Naive B cell (primary cell): ENCODE measurements around the gene FBXW9. TPM values are rescaled to one million over a fixed set of nuclear protein-coding genes. Genes with fewer than 3 reads are reported as not detected.
"Not testable (repeated sequence)": the region's sequence is repeated elsewhere in the genome, so short reads cannot be mapped to it uniquely, and the experiment has no call there.

Source experiments
- ATAC-seq, 2 donors: fragments of 150-1000 bp; cut with Tn5 transposase; 2 replicates each; pipeline ENCODE4 v1.10.0; 2021; ENCODE audit warnings: low read depth in 2 of 2, mild to moderate bottlenecking in 2 of 2, moderate library complexity in 2 of 2
- DNase-seq: peaks from one replicate; pipeline ENCODE4 v3.0.0; 2022
- H3K27ac Mint-ChIP-seq, 6 donors: one replicate each; pipeline ENCODE4 v1.8.0; 2020 to 2022; ENCODE audit warnings: mild to moderate bottlenecking in 6 of 6, mixed read lengths in 6 of 6, moderate library complexity in 5 of 6, inconsistent platforms in 2 of 6
- H3K27me3 Mint-ChIP-seq, 3 donors: one replicate each; pipeline ENCODE4 v1.8.0; 2021 to 2022; ENCODE audit warnings: mixed read lengths in 3 of 3, mild to moderate bottlenecking in 1 of 3
- H3K36me3 Mint-ChIP-seq, 2 donors: one replicate each; pipeline ENCODE4 v1.8.0; 2020 to 2022; ENCODE audit warnings: mixed read lengths in 2 of 2, inconsistent platforms in 1 of 2, mild to moderate bottlenecking in 1 of 2
- H3K4me1 Mint-ChIP-seq, 3 donors: one replicate each; pipeline ENCODE4 v1.8.0; 2020 to 2022; ENCODE audit warnings: mixed read lengths in 3 of 3, inconsistent platforms in 1 of 3, mild to moderate bottlenecking in 1 of 3, moderate library complexity in 1 of 3
- H3K4me3 Mint-ChIP-seq, 8 donors: one replicate each; pipeline ENCODE4 v1.8.0; 2020 to 2022; ENCODE audit warnings: mild to moderate bottlenecking in 8 of 8, mixed read lengths in 8 of 8, moderate library complexity in 8 of 8, inconsistent platforms in 2 of 8
- H3K9me3 Mint-ChIP-seq, 7 donors: one replicate each; pipeline ENCODE4 v1.8.0; 2020 to 2022; ENCODE audit warnings: mixed read lengths in 7 of 7, mild to moderate bottlenecking in 5 of 7, inconsistent platforms in 2 of 7, moderate library complexity in 1 of 7
- polyA plus RNA-seq, 6 donors: library from polyadenylated mRNA; unstranded; fragments of 300-500 nt; fragmentation: Illumina TruSeq; gene quantifications; one replicate each; pipeline ENCODE4 v1.2.3, GENCODE V29; 2021; ENCODE audit warnings: low read depth in 6 of 6

The FBXW9 gene
- polyA plus RNA-seq = 1 to 10 TPM; 2.0 to 5.8 (median 4.9) TPM

DNA sequence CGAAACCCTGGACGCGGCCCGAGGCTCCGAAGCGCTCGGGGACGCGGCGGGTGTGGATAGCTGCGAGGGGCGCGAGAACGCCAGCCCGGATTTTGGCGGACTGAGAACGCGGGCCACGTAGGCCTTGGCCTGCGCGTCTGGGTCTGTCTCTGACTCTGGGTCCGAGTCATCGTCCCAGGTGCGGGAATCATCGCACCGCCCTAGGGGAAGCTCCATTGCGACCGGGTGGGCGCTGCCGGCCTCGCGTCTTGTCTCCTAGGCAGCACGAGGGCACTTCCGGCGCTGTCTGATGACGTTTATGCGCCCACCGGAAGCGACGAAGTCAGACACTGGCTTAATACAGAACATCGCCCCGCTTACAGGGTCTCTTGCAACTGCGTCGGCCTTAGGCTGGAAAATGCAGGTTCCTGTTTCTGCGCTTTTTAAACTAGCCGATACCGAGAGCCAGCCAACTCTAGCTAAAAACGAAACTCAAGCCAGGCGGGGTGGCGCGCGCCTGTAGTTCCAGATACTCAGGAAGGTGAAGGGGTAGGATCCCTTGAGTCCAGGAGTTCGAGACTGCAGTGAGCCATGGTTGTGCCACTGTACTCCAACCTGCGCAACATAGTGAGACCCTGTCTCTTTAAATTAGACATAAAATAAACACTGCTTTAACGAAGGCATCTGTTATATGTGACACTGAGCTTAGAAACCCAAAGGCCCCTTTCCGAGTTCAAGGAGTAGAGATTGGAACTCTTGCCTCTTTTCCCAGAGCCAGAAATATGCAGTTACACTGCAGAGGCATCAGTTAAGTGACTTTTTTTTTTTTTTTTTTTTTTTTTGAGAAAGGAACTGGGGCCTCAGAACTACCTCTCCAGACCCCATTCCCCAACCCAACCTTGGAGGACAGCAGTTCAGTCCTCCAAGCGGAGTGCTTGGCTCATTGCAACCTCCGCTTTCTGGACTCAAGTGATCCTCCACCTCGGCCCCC is at the start of gene FBXW9:
FBXW9 (minus strand) TSS at position 266 of the 970 bp plus-strand sequence; CDS start at position 216, 50 bp downstream.
- Mint-ChIP-seq H3K4me3 (peak within 1 kb of the TSS; percentile 84 to 97 (median 94)), H3K27me3 (no peaks in the 10 kb centered on the region), H3K9me3 (no peaks in the 10 kb centered on the region), H3K4me1 (peaks cover 4 to 12% (median 5%) of the 10 kb centered on the region in 3 donors), H3K36me3 (no peaks in the 10 kb centered on the region), H3K27ac (peak within 1 kb of the TSS; percentile 94 to 98 (median 97))
- peak; percentile 93 for DNase-seq
- ATAC-seq = peak; percentile 93 to 95

DNA sequence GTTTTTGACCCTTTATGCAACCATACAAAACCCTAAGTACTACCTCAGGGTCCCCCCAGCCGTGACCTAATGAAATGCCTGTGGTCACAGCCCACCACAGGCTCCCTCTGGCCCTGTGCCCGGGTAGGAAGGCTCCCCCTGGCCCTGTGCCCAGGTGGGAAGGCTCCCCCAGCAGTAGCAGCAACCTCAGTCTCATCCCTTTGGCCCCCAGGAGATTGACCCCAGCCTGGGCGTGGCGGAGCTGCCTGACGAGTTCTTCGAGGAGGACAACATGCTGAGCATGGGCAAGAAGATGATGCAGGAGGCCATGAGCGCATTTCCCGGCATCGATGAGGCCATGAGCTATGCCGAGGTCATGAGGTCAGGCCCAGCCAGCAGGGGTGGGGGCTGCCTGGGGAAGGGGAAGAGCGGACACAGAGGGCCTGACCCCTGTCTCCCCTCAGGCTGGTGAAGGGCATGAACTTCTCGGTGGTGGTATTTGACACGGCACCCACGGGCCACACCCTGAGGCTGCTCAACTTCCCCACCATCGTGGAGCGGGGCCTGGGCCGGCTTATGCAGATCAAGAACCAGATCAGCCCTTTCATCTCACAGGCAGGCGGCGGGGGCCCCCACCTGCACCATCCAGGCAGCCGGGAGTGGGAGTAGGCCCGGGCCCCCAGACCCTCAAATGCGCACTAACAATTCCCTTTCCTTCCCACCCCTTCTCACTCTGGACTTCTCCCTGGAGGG is 48.9 kb upstream of the FBXW9 start:
- no peak overlapping the region for H3K4me3 Mint-ChIP-seq
- H3K9me3 Mint-ChIP-seq = peaks cover 5 to 13% (median 9%) of the 10 kb centered on the region in 7 donors
- peaks cover 17 to 27% of the 10 kb centered on the region in 2 donors for H3K36me3 Mint-ChIP-seq
- ATAC-seq (no peak), DNase-seq (no peak)
- peaks cover 6 to 30% (median 8%) of the 10 kb centered on the region in 3 donors for H3K4me1 Mint-ChIP-seq
- peak overlapping the region in 1 of 6 donors; percentile 54 for H3K27ac Mint-ChIP-seq
- peaks cover 0 to 15% (median 5%) of the 10 kb centered on the region in 3 donors for H3K27me3 Mint-ChIP-seq

DNA sequence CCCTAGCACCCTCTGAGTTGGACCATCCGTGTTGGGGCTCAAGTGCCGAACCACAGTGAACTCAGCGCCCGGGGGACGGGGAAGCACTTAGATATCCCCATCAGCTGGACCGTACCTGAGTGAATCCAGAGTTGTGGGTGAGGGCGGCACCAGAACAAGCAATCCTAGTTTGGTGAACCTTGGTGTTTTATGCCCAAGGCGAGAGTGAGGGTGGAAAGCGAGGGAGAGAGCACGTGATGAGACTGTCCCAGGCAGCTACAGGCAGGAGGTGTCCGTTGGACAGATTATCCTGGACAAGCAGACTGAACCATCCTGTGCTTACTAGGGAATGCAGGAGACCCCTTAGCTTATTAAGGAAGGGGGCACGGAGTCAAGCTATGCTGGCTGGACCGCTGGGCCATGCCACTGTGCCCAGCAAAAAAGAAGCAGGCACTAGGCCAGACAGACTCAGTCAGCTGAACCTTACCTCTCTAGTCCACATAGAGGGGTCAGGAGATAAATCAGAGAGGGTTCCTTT is 41.5 kb upstream of the FBXW9 start:
- H3K27ac Mint-ChIP-seq = peak overlapping the region in 5 of 6 donors; percentile 96 to 99 (median 98)

DNA sequence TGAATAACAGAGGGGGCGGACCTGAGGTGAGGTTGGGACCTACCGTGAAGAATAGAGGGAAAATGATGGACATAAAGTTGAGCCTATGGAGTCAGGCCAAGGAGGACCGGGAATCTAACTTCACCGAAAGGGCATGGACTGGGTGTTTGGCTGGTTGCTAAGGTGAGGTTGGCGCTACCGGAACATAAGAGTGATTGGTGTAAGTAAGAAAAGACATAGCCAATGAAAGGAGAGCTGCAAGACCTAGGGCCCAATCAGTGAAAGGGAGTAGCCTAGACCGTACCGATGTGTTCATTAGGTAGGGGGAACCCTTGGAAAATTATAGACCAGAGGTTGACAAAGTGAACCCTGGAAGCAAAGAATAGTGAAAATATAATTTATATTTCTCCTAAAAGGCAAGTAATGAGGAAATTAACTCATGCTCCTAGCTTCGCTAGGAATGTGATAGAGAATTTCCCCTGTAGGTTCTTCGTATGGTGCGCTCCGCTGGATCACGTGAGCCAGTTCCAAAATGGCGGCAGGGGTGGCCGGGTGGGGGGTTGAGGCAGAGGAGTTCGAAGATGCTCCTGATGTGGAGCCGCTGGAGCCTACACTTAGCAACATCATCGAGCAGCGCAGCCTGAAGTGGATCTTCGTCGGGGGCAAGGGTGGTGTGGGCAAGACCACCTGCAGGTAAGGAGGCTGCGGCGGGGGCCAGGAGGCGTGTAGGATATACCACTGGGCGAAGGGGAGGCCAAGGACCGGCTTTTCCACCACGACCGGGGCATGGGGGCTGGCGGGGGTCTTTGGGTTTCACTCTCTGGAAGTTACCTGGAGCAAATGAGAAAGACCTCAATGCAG is 40.8 kb upstream of the FBXW9 start, which contains the start of gene GET3:
GET3 (plus strand) TSS at position 503 of the 840 bp plus-strand sequence; CDS start at position 512, 9 bp downstream.
- DNase-seq (peak; percentile 85), ATAC-seq (peak; percentile 78 to 81)
- Mint-ChIP-seq H3K36me3 (peaks cover 0 to 7% of the 10 kb centered on the region in 2 donors), H3K9me3 (no peaks in the 10 kb centered on the region), H3K4me1 (peaks cover 33 to 50% (median 45%) of the 10 kb centered on the region in 3 donors), H3K4me3 (peak within 1 kb of the TSS; percentile 89 to 100 (median 100)), H3K27ac (peak within 1 kb of the TSS; percentile 96 to 99 (median 98)), H3K27me3 (no peaks in the 10 kb centered on the region)

More for the DNA sequence above, 41.5 kb upstream of the FBXW9 start:
- Mint-ChIP-seq H3K4me1 (peaks cover 30 to 46% (median 40%) of the 10 kb centered on the region in 3 donors), H3K4me3 (peak overlapping the region; percentile 89 to 100 (median 100)), H3K27me3 (no peaks in the 10 kb centered on the region), H3K36me3 (peaks cover 3 to 7% of the 10 kb centered on the region in 2 donors), H3K9me3 (peaks cover 0 to 2% (median 0%) of the 10 kb centered on the region in 7 donors)
- ATAC-seq = no peak
- no peak for DNase-seq

DNA sequence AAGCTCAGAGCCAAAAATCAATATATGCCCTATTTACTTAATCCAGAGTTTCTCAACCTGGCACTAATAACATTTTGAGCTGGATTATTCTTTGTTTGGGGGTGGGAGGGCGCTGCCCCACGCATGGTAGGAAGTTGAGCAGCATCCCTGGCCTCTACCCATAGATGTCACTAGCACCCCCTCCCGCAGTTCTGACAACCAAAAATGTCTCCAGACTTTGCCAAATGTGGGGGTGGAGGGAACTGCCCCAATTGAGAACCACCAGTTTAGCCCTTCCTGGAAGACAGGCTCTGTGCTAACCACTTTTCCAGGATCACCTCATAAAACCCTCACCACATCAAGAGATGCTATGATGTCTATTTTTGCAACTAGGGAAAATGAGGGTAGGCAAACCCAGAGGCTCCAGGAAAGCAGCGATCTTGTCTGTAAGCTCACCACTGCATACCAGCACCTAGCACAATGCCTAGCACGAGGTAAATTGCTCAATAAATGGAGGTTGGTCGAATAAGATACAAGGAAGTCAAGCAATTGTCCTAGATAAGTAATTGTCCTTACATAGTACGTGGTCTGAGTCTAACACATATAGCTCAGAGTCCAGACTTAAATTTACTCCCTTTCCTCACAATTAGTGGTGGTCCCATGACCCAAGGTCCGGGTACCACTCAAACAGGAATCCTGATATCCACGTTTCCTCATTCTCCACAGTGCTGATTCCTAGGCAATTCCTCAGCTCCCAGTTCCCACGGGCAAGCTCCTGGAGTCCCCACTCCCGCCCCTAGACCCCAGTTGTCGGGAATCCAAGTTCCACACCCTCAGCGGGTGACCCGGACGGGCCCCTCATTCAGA is 37.2 kb upstream of the FBXW9 start:
- Mint-ChIP-seq H3K27me3 (no peaks in the 10 kb centered on the region), H3K9me3 (no peaks in the 10 kb centered on the region), H3K4me1 (peaks cover 47 to 73% (median 65%) of the 10 kb centered on the region in 3 donors), H3K36me3 (peaks cover 9 to 14% of the 10 kb centered on the region in 2 donors), H3K27ac (peak overlapping the region; percentile 94 to 99 (median 97)), H3K4me3 (peak overlapping the region; percentile 89 to 99 (median 96))
- ATAC-seq = peak; percentile 8 to 15
- DNase-seq = peak; percentile 41

DNA sequence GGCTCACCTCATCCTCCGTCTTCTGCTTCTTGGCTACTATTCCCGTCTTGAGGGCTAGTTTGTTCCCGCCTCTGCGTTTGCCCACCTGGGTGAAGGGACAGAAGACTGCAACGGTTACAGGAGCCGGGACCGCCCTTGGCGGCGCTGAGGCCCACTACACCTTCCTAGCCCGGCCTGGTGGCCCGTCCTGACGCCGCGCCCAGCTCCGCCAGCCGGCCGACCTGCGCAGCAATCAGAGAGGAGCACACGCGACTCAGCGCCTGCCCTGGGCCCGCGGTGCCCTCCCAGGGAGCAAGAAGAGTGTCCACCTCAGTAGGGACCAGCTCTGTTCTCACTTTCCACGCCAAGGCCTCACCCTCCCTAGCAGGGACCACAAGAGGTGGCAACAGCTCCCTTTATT is 34.9 kb upstream of the FBXW9 start:
- Mint-ChIP-seq H3K36me3 (peaks cover 9 to 12% of the 10 kb centered on the region in 2 donors), H3K4me1 (peaks cover 35 to 64% (median 56%) of the 10 kb centered on the region in 3 donors), H3K27me3 (no peaks in the 10 kb centered on the region), H3K9me3 (no peaks in the 10 kb centered on the region), H3K4me3 (peak overlapping the region in 5 of 8 donors; percentile 4 to 97 (median 35)), H3K27ac (no peak overlapping the region)
- ATAC-seq (no peak), DNase-seq (no peak)

DNA sequence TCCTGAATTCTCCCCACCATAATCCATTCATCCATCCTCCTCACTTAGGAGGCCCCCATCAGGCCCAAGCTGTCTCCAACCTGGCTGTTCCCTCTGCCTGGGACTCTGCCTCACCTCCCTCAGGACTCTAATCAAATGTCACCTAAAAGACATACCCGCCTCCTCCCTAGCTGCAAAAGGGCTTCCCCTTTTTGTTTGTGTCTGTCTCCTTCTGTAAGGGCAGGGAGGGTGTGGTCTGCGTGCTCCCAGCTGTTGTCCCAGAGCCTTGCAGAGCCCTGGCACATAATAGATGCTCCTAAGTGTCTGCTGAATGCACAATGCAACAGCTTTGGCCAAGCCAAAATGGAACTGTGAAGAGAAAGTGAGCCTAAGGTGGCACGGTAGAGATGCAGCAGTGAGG is 33.6 kb upstream of the FBXW9 start:
- H3K27ac Mint-ChIP-seq = peak overlapping the region in 5 of 6 donors; percentile 1 to 94 (median 81)
- ATAC-seq = peak in 1 of 2 donors; percentile 15
- H3K36me3 Mint-ChIP-seq = peaks cover 9 to 12% of the 10 kb centered on the region in 2 donors
- H3K9me3 Mint-ChIP-seq = no peaks in the 10 kb centered on the region
- peaks cover 36 to 66% (median 54%) of the 10 kb centered on the region in 3 donors for H3K4me1 Mint-ChIP-seq
- H3K4me3 Mint-ChIP-seq = peak overlapping the region; percentile 54 to 82 (median 70)
- no peak for DNase-seq
- no peaks in the 10 kb centered on the region for H3K27me3 Mint-ChIP-seq

DNA sequence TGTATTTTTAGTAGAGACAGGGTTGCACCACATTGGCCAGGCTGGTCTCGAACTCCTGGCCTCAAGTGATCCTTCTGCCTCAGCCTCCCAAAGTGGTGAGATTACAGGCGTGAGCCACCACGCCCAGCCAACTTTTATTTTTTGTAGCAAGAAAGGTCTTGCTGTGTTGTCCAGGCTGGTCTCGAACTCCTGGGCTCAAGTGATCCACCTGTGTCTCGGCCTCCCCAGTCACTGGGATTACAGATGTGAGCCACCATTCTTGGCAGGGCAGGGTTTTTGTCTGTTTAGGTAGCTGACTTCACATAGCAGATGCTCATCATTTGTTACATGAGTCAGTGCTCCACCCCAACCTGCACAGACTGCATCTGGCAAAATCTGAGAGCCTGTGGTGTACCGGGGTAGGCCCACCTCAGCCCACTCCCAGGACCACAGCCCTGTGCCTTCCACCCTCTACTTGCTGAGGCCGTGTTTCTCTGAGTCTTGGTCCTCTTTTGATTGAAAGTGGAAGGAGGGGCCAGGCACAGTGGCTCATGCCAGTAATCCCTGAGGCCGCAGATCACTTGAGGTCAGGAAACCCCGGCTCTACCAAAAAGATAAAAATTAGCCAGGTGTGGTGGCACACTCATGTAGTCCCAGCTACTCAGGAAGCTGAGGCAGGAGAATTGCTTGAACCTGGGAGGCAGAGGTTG is 31.5 kb upstream of the FBXW9 start:
- no peak for ATAC-seq
- DNase-seq = no peak
- Mint-ChIP-seq H3K27ac (peak overlapping the region in 2 of 6 donors; percentile 39 to 81), H3K36me3 (peaks cover 9 to 12% of the 10 kb centered on the region in 2 donors), H3K27me3 (no peaks in the 10 kb centered on the region), H3K9me3 (no peaks in the 10 kb centered on the region), H3K4me3 (no peak overlapping the region), H3K4me1 (peaks cover 39 to 70% (median 60%) of the 10 kb centered on the region in 3 donors)

DNA sequence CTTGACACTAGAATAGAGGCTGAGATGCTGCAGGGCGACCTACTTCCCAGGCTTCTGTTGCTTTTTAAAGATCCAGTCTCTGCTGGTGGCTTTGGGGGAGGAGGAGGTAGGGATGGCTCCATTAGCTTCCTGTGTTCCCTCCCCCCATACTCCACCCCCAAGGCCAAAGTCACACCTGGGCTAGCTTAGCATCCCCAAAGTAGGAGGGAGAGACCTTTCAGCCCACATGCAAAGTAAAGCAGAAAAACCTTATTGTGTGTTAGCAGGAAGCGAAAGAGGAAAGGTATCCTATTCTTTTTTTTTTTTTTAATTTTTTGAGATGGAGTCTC is 30.5 kb upstream of the FBXW9 start:
- Mint-ChIP-seq H3K4me1 (peaks cover 38 to 66% (median 57%) of the 10 kb centered on the region in 3 donors), H3K36me3 (peaks cover 9 to 12% of the 10 kb centered on the region in 2 donors), H3K27ac (no peak overlapping the region), H3K4me3 (peak overlapping the region in 2 of 8 donors; percentile 41 to 80), H3K9me3 (no peaks in the 10 kb centered on the region), H3K27me3 (no peaks in the 10 kb centered on the region)
- ATAC-seq = no peak
- no peak for DNase-seq

DNA sequence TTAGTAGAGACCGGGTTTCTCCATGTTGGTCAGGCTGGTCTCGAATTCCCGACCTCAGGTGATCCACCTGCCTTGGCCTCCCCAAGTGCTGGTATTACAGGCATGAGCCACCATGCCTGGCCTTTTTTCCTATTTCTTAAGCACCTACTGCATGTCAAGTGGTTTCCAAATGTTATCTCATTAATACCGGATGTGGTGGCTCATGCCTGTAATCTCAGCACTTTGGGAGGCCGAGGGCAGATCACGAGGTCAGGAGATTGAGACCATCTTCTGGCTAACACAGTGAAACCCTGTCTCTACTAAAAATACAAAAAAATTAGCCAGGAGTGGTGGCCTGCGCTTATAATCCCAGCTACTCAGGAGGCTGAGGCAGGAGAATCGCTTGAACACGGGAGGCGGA is 29.2 kb upstream of the FBXW9 start:
- H3K9me3 Mint-ChIP-seq, ATAC-seq, H3K27me3 Mint-ChIP-seq, H3K27ac Mint-ChIP-seq, DNase-seq: not testable (repeated sequence)
- Mint-ChIP-seq H3K4me1 (peaks cover 47 to 69% (median 63%) of the 10 kb centered on the region in 3 donors), H3K4me3 (peak overlapping the region in 1 of 8 donors; percentile 55), H3K36me3 (peaks cover 7 to 10% of the 10 kb centered on the region in 2 donors)
